Mesenchymal stem cell (in vitro differentiated cells and primary cell): ENCODE results near the gene MYRF.

ENCODE experiments used
- DNase-seq: peaks from one replicate; pipeline ENCODE4 v3.0.0-alpha.2; 2013
- H2AFZ ChIP-seq: one replicate; pipeline ENCODE4 v1.6.1; 2013; ENCODE audit warnings: low read depth, mild to moderate bottlenecking, control low read depth, inconsistent platforms, low read length, moderate library complexity
- H2AK5ac ChIP-seq: 2 replicates; pipeline ENCODE4 v1.6.1; 2013; ENCODE audit warnings: low read length, moderate library complexity, mild to moderate bottlenecking, inconsistent platforms; ENCODE audit not compliant: severe bottlenecking
- H2BK120ac ChIP-seq: one replicate; pipeline ENCODE4 v1.6.1; 2013; ENCODE audit warnings: low read depth, mild to moderate bottlenecking, inconsistent platforms, low read length, moderate library complexity
- H2BK12ac ChIP-seq, 2 experiments: one replicate each; pipeline ENCODE4 v1.6.1; 2013; ENCODE audit warnings: inconsistent platforms in 2 of 2, low read length in 2 of 2, mild to moderate bottlenecking in 2 of 2, moderate library complexity in 2 of 2, control low read depth in 1 of 2
- H2BK15ac ChIP-seq: one replicate; pipeline ENCODE4 v1.6.1; 2013; ENCODE audit warnings: mild to moderate bottlenecking, low read depth, inconsistent platforms; ENCODE audit not compliant: poor library complexity, severe bottlenecking
- H2BK5ac ChIP-seq: 2 replicates; pipeline ENCODE4 v1.6.1; 2013; ENCODE audit warnings: low read depth, mild to moderate bottlenecking, low read length, control low read depth, inconsistent platforms; ENCODE audit not compliant: poor library complexity, severe bottlenecking
- H3K14ac ChIP-seq, 2 experiments: one replicate each; pipeline ENCODE4 v1.6.1; 2013; ENCODE audit warnings: inconsistent platforms in 2 of 2, low read length in 2 of 2, control low read depth in 1 of 2, mild to moderate bottlenecking in 1 of 2, moderate library complexity in 1 of 2
- H3K18ac ChIP-seq, 2 experiments: one replicate each; pipeline ENCODE4 v1.6.1; 2013; ENCODE audit warnings: inconsistent platforms in 2 of 2, low read length in 2 of 2, control low read depth in 1 of 2, low read depth in 1 of 2, mild to moderate bottlenecking in 1 of 2
- H3K23ac ChIP-seq, 2 experiments: one replicate each; pipeline ENCODE4 v1.6.1; 2013; ENCODE audit warnings: inconsistent platforms in 2 of 2, low read length in 2 of 2, mild to moderate bottlenecking in 2 of 2, moderate library complexity in 2 of 2, control low read depth in 1 of 2
- H3K27ac ChIP-seq: 2 replicates; pipeline ENCODE4 v1.5.1; 2013; ENCODE audit warnings: mild to moderate bottlenecking, moderate library complexity, low read length, control low read depth, inconsistent platforms; ENCODE audit not compliant: poor library complexity, severe bottlenecking
- H3K27me3 ChIP-seq, 2 experiments: 2 replicates each; pipeline versions ENCODE4 v1.6.1 to v1.7.0; 2013; ENCODE audit warnings: low read length in 2 of 2, mild to moderate bottlenecking in 2 of 2, moderate library complexity in 2 of 2, control low read depth in 1 of 2, inconsistent platforms in 1 of 2; ENCODE audit not compliant: control insufficient read depth in 1 of 2, insufficient read depth in 1 of 2
- H3K36me3 ChIP-seq, 2 experiments: 2 replicates each; pipeline versions ENCODE4 v1.6.1 to v1.7.0; 2013; ENCODE audit warnings: low read length in 2 of 2, control low read depth in 1 of 2, inconsistent platforms in 1 of 2, low read depth in 1 of 2, mild to moderate bottlenecking in 1 of 2; ENCODE audit not compliant: insufficient read depth in 2 of 2, control insufficient read depth in 1 of 2
- H3K4ac ChIP-seq, 2 experiments: one replicate each; pipeline ENCODE4 v1.6.1; 2013; ENCODE audit warnings: inconsistent platforms in 2 of 2, low read length in 2 of 2, mild to moderate bottlenecking in 2 of 2, moderate library complexity in 2 of 2, control low read depth in 1 of 2, low read depth in 1 of 2
- H3K4me1 ChIP-seq: 2 replicates; pipeline ENCODE4 v1.6.1; 2013; ENCODE audit warnings: low read depth, low read length, control low read depth; ENCODE audit not compliant: control insufficient read depth, insufficient read depth
- H3K4me2 ChIP-seq: 2 replicates; pipeline ENCODE4 v1.6.1; 2013; ENCODE audit warnings: low read length, mild to moderate bottlenecking, inconsistent platforms; ENCODE audit not compliant: poor library complexity, severe bottlenecking
- H3K4me3 ChIP-seq, 2 experiments: 2 replicates each; pipeline versions ENCODE4 v1.5.1 to v1.7.0; 2013; ENCODE audit warnings: low read length in 2 of 2, mild to moderate bottlenecking in 2 of 2, control low read depth in 1 of 2, low read depth in 1 of 2; ENCODE audit not compliant: insufficient read depth in 1 of 2
- H3K79me1 ChIP-seq: replicated peaks from 2 replicates; pipeline ENCODE4 v1.6.1; 2013; ENCODE audit warnings: mild to moderate bottlenecking, control low read depth, low read length, inconsistent platforms; ENCODE audit not compliant: poor library complexity, severe bottlenecking
- H3K9ac ChIP-seq: 2 replicates; pipeline ENCODE4 v1.7.0; 2013; ENCODE audit warnings: mild to moderate bottlenecking, low read length, moderate library complexity
- H3K9me3 ChIP-seq: 2 replicates; pipeline ENCODE4 v1.7.0; 2013; ENCODE audit warnings: mild to moderate bottlenecking, low read length; ENCODE audit not compliant: control insufficient read depth
- H4K8ac ChIP-seq: one replicate; pipeline ENCODE4 v1.6.1; 2013; ENCODE audit warnings: inconsistent platforms, mild to moderate bottlenecking, low read length, moderate library complexity
- H4K91ac ChIP-seq: one replicate; pipeline ENCODE4 v1.6.1; 2013; ENCODE audit warnings: mild to moderate bottlenecking, low read length, inconsistent platforms
- WGBS: methylation state at CpG from one replicate; pipeline ENCODE4 v1.1.7; 2013; ENCODE audit warnings: mixed read lengths; 5-methylcytosine and 5-hydroxymethylcytosine counted together

The MYRF gene

GRCh38 chr11:61735391-61735790 lies 17.0 kb upstream of the MYRF start:
- Histone ChIP-seq H3K79me1 (no peaks in the 10 kb centered on the region), H3K36me3 (peaks cover 21 to 84% of the 10 kb centered on the region in 2 experiments), H3K14ac (no peak overlapping the region), H3K23ac (no peak overlapping the region), H3K4me2 (no peak overlapping the region), H3K18ac (no peak overlapping the region), H4K91ac (no peak overlapping the region), H2BK12ac (no peak overlapping the region), H3K4me3 (no peak overlapping the region), H2BK15ac (no peak overlapping the region), H3K4me1 (peaks cover 8% of the 10 kb centered on the region), H3K27ac (no peak overlapping the region), H2AK5ac (no peak overlapping the region), H2AFZ (no peak overlapping the region), H3K4ac (no peak overlapping the region), H4K8ac (no peak overlapping the region), H2BK5ac (no peak overlapping the region), H3K27me3 (no peaks in the 10 kb centered on the region), H3K9ac (no peak overlapping the region), H2BK120ac (no peak overlapping the region), H3K9me3 (no peaks in the 10 kb centered on the region)
- DNase-seq: no peak
- WGBS: 89% methylated on average over 17 of the region's 17 CpGs

- H3K4me1 ChIP-seq: peaks cover 8% of the 10 kb centered on the region
Observed at GRCh38 chr11:61736310-61736709, 16.1 kb upstream of the MYRF start.

DNA sequence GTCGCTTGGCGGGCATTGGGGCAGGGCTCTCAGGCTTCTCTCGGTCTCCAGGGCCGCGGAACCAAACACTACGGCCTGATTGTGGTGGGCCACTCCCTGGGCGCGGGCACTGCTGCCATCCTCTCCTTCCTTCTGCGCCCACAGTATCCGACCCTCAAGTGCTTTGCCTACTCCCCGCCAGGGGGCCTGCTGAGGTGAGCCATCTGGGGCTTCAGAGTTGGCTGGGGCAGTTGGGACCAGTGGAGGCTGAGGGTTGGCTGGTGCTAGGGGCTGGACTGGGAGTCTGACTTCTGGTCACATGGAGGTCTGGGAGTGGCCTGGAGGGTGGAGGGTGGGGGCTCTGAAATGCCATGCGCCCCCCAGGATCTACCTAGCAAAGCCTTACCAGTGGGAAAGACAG lies 15.3 kb upstream of the MYRF start:
- Histone ChIP-seq H3K14ac (no peak overlapping the region), H3K4me3 (no peak overlapping the region), H2BK5ac (no peak overlapping the region), H2BK12ac (no peak overlapping the region), H3K4me1 (peaks cover 6% of the 10 kb centered on the region), H2AK5ac (no peak overlapping the region), H3K9me3 (no peaks in the 10 kb centered on the region), H3K27ac (no peak overlapping the region), H4K8ac (no peak overlapping the region), H3K9ac (no peak overlapping the region), H3K23ac (no peak overlapping the region), H4K91ac (no peak overlapping the region), H3K79me1 (no peaks in the 10 kb centered on the region), H3K36me3 (peaks cover 29 to 83% of the 10 kb centered on the region in 2 experiments), H2BK15ac (no peak overlapping the region), H3K27me3 (no peaks in the 10 kb centered on the region), H3K4me2 (no peak overlapping the region), H3K4ac (no peak overlapping the region), H3K18ac (no peak overlapping the region), H2BK120ac (no peak overlapping the region), H2AFZ (no peak overlapping the region)
- no peak for DNase-seq
- WGBS: 97% methylated on average over 10 of the region's 12 CpGs

More at GRCh38 chr11:61736310-61736709, 16.1 kb upstream of the MYRF start:
- no peak overlapping the region for H2BK5ac ChIP-seq
- no peaks in the 10 kb centered on the region for H3K9me3 ChIP-seq
- no peak overlapping the region for H2BK15ac ChIP-seq
- no peak overlapping the region for H3K4me2 ChIP-seq
- H3K36me3 ChIP-seq: peaks cover 24 to 84% of the 10 kb centered on the region in 2 experiments
- peak overlapping the region in 1 of 2 experiments; percentile 35 for H3K4ac ChIP-seq
- no peak overlapping the region for H2AFZ ChIP-seq
- H2BK120ac ChIP-seq: no peak overlapping the region
- no peak overlapping the region for H2BK12ac ChIP-seq
- H2AK5ac ChIP-seq: no peak overlapping the region
- no peak for DNase-seq
- H3K18ac ChIP-seq: no peak overlapping the region
- H3K27ac ChIP-seq: no peak overlapping the region
- 92% methylated on average over 5 of the region's 5 CpGs for WGBS
- no peaks in the 10 kb centered on the region for H3K79me1 ChIP-seq
- H4K91ac ChIP-seq: no peak overlapping the region
- no peak overlapping the region for H3K14ac ChIP-seq
- H3K27me3 ChIP-seq: no peaks in the 10 kb centered on the region
- H3K9ac ChIP-seq: no peak overlapping the region
- H4K8ac ChIP-seq: no peak overlapping the region
- no peak overlapping the region for H3K23ac ChIP-seq
- H3K4me3 ChIP-seq: no peak overlapping the region

- H3K14ac ChIP-seq: no peak overlapping the region
- no peak overlapping the region for H2AK5ac ChIP-seq
- no peaks in the 10 kb centered on the region for H3K9me3 ChIP-seq
- H3K23ac ChIP-seq: no peak overlapping the region
- H3K4me1 ChIP-seq: peaks cover 5% of the 10 kb centered on the region
- no peak overlapping the region for H2BK12ac ChIP-seq
- H3K27me3 ChIP-seq: no peaks in the 10 kb centered on the region
- no peak overlapping the region for H3K18ac ChIP-seq
- WGBS: 91% methylated on average over 23 of the region's 23 CpGs
- no peaks in the 10 kb centered on the region for H3K79me1 ChIP-seq
- H3K4me2 ChIP-seq: no peak overlapping the region
- H2AFZ ChIP-seq: no peak overlapping the region
- no peak overlapping the region for H3K4me3 ChIP-seq
- H3K27ac ChIP-seq: no peak overlapping the region
- H2BK15ac ChIP-seq: no peak overlapping the region
- DNase-seq: no peak
- H4K8ac ChIP-seq: no peak overlapping the region
- H2BK120ac ChIP-seq: no peak overlapping the region
- no peak overlapping the region for H3K4ac ChIP-seq
- no peak overlapping the region for H2BK5ac ChIP-seq
- peaks cover 30 to 81% of the 10 kb centered on the region in 2 experiments for H3K36me3 ChIP-seq
- no peak overlapping the region for H4K91ac ChIP-seq
- H3K9ac ChIP-seq: no peak overlapping the region
Observed at GRCh38 chr11:61737636-61738386, 14.6 kb upstream of the MYRF start.
